GM12801 (cell line): ENCODE measurements around the gene B3GNT5.

Experiments used
- TF ChIP-seq, protein P1 (sequence below): IDR thresholded peaks from one replicate; pipeline ENCODE4 v1.5.1; 2011; ENCODE audit warnings: control low read depth; ENCODE audit not compliant: insufficient read length; ENCODE audit errors: extremely low read depth

The B3GNT5 gene

DNA sequence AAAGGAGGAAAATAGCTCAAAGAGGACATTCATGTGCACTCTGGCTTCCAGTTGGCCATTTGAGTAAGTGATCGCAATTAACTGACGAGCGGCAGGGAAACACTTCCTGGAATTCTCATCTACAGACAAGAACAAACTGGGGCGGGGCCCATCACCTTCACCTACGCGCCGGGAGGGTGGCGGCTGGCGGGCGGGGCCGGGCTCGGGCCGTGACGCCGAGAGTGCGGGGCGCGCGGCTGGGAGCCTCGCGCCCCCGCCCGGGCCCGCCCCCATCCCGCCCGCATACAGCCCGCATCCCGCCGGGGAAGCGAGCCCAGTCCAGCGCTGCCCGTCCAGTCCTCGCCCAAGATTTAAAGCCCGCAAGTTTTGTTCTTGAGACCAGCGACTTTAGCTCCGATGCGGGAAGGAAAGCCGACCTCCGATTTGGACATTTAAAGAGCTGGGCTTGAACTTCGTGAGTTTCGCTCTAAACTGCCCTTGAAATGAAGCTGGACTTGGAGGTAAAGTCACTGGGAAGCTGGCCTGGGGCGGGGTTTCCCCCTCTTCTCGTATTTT lies at the start of gene B3GNT5:
B3GNT5 (plus strand) TSS at position 281 of the 555 bp plus-strand sequence. CDS start 16,546 bp downstream, outside the sequence.
- TF ChIP-seq, protein P1, sequence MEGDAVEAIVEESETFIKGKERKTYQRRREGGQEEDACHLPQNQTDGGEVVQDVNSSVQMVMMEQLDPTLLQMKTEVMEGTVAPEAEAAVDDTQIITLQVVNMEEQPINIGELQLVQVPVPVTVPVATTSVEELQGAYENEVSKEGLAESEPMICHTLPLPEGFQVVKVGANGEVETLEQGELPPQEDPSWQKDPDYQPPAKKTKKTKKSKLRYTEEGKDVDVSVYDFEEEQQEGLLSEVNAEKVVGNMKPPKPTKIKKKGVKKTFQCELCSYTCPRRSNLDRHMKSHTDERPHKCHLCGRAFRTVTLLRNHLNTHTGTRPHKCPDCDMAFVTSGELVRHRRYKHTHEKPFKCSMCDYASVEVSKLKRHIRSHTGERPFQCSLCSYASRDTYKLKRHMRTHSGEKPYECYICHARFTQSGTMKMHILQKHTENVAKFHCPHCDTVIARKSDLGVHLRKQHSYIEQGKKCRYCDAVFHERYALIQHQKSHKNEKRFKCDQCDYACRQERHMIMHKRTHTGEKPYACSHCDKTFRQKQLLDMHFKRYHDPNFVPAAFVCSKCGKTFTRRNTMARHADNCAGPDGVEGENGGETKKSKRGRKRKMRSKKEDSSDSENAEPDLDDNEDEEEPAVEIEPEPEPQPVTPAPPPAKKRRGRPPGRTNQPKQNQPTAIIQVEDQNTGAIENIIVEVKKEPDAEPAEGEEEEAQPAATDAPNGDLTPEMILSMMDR: no peak

- TF ChIP-seq, protein P1: no peak
Measured at GRCh38 chr3:183203670-183204069, 49.4 kb upstream of the B3GNT5 start.

- TF ChIP-seq, protein P1: no peak
Measured at GRCh38 chr3:183208260-183208659, 44.8 kb upstream of the B3GNT5 start.

- TF ChIP-seq, protein P1: no peak
Measured at GRCh38 chr3:183208800-183209199, 44.3 kb upstream of the B3GNT5 start.

DNA sequence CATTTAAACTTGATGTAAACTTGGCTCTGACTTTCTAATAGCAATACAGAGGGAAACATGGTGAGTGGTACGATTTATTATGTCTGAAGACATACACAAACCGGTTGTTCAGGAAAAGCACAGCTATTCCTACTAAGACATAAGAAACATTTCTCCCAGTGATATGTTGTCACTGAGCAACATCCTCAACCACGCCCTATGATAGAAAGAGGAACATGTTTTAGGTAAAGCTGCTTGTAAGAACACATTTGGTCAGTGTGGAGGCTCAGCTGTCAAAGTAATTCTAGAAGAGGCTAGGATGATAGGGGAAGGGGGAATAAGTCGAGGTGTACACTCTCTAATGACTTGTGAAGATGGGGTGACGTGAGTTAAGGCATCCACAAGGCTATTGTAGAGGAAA lies 42.7 kb upstream of the B3GNT5 start:
- TF ChIP-seq, protein P1: no peak

- TF ChIP-seq, protein P1: no peak
Measured at GRCh38 chr3:183210862-183211341, 42.2 kb upstream of the B3GNT5 start.

DNA sequence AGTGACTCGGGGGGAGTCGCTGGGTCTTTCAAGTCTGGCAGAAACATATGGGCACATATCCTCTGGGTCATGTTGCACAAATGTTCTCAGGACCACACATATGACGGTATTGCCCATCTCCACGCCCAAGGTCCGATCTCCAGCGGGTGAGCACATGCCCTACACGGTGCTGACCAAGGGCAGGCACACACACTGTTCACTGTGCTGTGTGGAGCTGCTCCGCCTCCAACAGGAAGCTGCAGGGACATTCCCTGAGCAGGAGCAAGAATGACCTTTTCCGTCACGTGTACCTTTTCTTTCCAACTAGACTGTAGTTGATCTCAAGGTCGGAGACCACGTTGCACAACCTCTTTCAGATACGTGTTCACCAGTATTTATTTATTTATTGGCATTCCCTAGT lies 41.7 kb upstream of the B3GNT5 start:
- TF ChIP-seq, protein P1: no peak
